K562 (cell line): Measurements from ENCODE around the gene MTMR3. TPM values are rescaled to one million over a fixed set of nuclear protein-coding genes. Genes with fewer than 3 reads are reported as not detected.

Experiments
- ATAC-seq: fragments of 200-7000 bp; cut with Tn5 transposase; 3 replicates; pipeline ENCODE4 v1.9.1; 2020; ENCODE audit warnings: moderate library complexity
- BruUV-seq: library from RNA; stranded (reverse); fragments of 400-500 nt; replicated peaks from 2 replicates; lab custom pipeline; 2021; lab: Mats Ljungman, UMichigan
- CTCF ChIA-PET: fragments of 300-600 bp; formaldehyde crosslinking; extraction: SDS; loops from one replicate; lab custom pipeline; 2021; ENCODE audit warnings: low intra/inter-chr PET ratio; lab: Yijun Ruan, JAX
- POLR2A ChIA-PET: fragments of 300-600, 350-650 bp; sonication (Branson Sonifier 250); formaldehyde crosslinking; extraction: SDS; loops from one replicate; lab custom pipeline; 2021; ENCODE audit warnings: antibody characterized with exemption, inconsistent platforms; lab: Yijun Ruan, JAX
- DNase-seq, 4 experiments: peaks; one replicate each; pipeline versions ENCODE4 v3.0.0 to v3.0.0-alpha.2; 2011 to 2018; ENCODE audit warnings: low spot score in 3 of 4, mixed read lengths in 3 of 4; ENCODE audit errors: extremely low read depth in 1 of 4
- FAIRE-seq: peaks from 2 replicates; lab custom pipeline; 2011; peaks lifted over from hg19 to GRCh38; lab: Jason Lieb, UNC
- H2AFZ ChIP-seq: 2 replicates; pipeline ENCODE4 v1.6.0; 2011; ENCODE audit warnings: low read depth, low read length, control low read depth, inconsistent platforms
- H3K27ac ChIP-seq: fragments of 200-600 bp; 3 replicates; pipeline ENCODE4 v1.8.0; 2011; ENCODE audit warnings: low read depth, mild to moderate bottlenecking, control low read depth, inconsistent platforms, low read length, moderate library complexity, mixed read lengths; ENCODE audit errors: extremely low read depth
- H3K27me3 ChIP-seq, 2 experiments: fragments of 300-600 bp in 1 of 2; 2 replicates in 1 of 2; 3 replicates in 1 of 2; pipeline versions ENCODE4 v1.6.0 to v1.8.0; 2011; ENCODE audit warnings: inconsistent platforms in 2 of 2, low read length in 2 of 2, mild to moderate bottlenecking in 1 of 2, mixed read lengths in 1 of 2, moderate library complexity in 1 of 2; ENCODE audit not compliant: control insufficient read depth in 2 of 2, insufficient read depth in 2 of 2
- H3K36me3 ChIP-seq: fragments of 300-600 bp; 3 replicates; pipeline ENCODE4 v1.8.0; 2011; ENCODE audit warnings: mild to moderate bottlenecking, low read length, inconsistent platforms; ENCODE audit not compliant: control insufficient read depth, insufficient read depth
- H3K4me1 ChIP-seq, 2 experiments: fragments of 200-600 bp in 1 of 2; replicated peaks in 1 of 2; 2 replicates in 1 of 2; 3 replicates in 1 of 2; pipeline versions ENCODE4 v1.5.1 to v1.8.0; 2011; ENCODE audit warnings: inconsistent platforms in 2 of 2, low read length in 2 of 2, mild to moderate bottlenecking in 1 of 2, mixed read lengths in 1 of 2, moderate library complexity in 1 of 2; ENCODE audit not compliant: control insufficient read depth in 2 of 2, insufficient read depth in 2 of 2
- H3K4me2 ChIP-seq: 2 replicates; pipeline ENCODE4 v1.6.1; 2011; ENCODE audit warnings: low read length, control low read depth, inconsistent platforms, mixed read lengths; ENCODE audit not compliant: insufficient read depth
- H3K4me3 ChIP-seq: fragments of 200-600 bp; sonication (generic), shearing (Covaris generic); 2 replicates; pipeline ENCODE4 v1.5.1; 2016; ENCODE audit warnings: control low read depth, inconsistent platforms
- H3K79me2 ChIP-seq: fragments of 200-600 bp; 3 replicates; pipeline ENCODE4 v1.8.0; 2011; ENCODE audit warnings: low read length, inconsistent platforms; ENCODE audit not compliant: control insufficient read depth, insufficient read depth
- H3K9ac ChIP-seq, 2 experiments: 2 replicates each; pipeline versions ENCODE4 v1.6.0 to v1.6.1; 2011; ENCODE audit warnings: low read depth in 2 of 2, low read length in 2 of 2, control low read depth in 1 of 2, inconsistent platforms in 1 of 2, mild to moderate bottlenecking in 1 of 2, mixed read lengths in 1 of 2; ENCODE audit not compliant: insufficient read depth in 1 of 2
- H3K9me1 ChIP-seq: one replicate; pipeline ENCODE4 v1.6.0; 2011; ENCODE audit warnings: inconsistent platforms, mild to moderate bottlenecking, low read length, moderate library complexity; ENCODE audit not compliant: control insufficient read depth, insufficient read depth
- H3K9me3 ChIP-seq: replicated peaks from 2 replicates; pipeline ENCODE4 v1.5.1; 2011; ENCODE audit warnings: low read depth, low read length, inconsistent platforms; ENCODE audit not compliant: control insufficient read depth, insufficient read depth
- H4K20me1 ChIP-seq: replicated peaks from 2 replicates; pipeline ENCODE4 v1.6.1; 2011; ENCODE audit warnings: low read length, inconsistent platforms, mixed read lengths; ENCODE audit not compliant: control insufficient read depth, insufficient read depth
- EWSR1 ChIP-seq: fragments of 450-650 bp; IDR thresholded peaks from 2 replicates; pipeline ENCODE4 v1.6.1; 2018; ENCODE audit warnings: borderline replicate concordance, mild to moderate bottlenecking, low read depth, moderate library complexity; ENCODE audit not compliant: partially characterized antibody
- FOXJ3 ChIP-seq: sonication (generic); formaldehyde crosslinking; IDR thresholded peaks from 2 replicates; pipeline ENCODE4 v1.4.0; 2020; ENCODE audit warnings: mild to moderate bottlenecking, missing genetic modification reagents
- LCOR ChIP-seq: sonication (generic); formaldehyde crosslinking; IDR thresholded peaks from 2 replicates; pipeline ENCODE4 v1.8.0; 2022; ENCODE audit warnings: mild to moderate bottlenecking, missing genetic modification reagents
- TCF7L2 ChIP-seq: fragments of 150-350 bp; IDR thresholded peaks from 2 replicates; pipeline ENCODE4 v1.6.1; 2016; ENCODE audit warnings: low read depth, mild to moderate bottlenecking, low read length, moderate library complexity
- TFAM ChIP-seq: fragments of 250-450 bp; sonication (Bioruptor Pico); conservative IDR thresholded peaks from 2 replicates; pipeline ENCODE4 v1.5.0; 2021; ENCODE audit warnings: mild to moderate bottlenecking, moderate library complexity
- TGIF2 ChIP-seq: sonication (generic); formaldehyde crosslinking; IDR thresholded peaks from 2 replicates; pipeline ENCODE4 v1.8.1; 2022; ENCODE audit warnings: mild to moderate bottlenecking, missing genetic modification reagents, moderate library complexity
- ZC3H8 ChIP-seq: fragments of 450-650 bp; IDR thresholded peaks from 2 replicates; pipeline ENCODE4 v1.6.1; 2017
- ZKSCAN3 ChIP-seq: fragments of 250-450 bp; sonication (Bioruptor Pico); IDR thresholded peaks from 2 replicates; pipeline ENCODE4 v1.4.0; 2020
- ZNF408 ChIP-seq: fragments of 250-450 bp; sonication (Bioruptor Pico); IDR thresholded peaks from 2 replicates; pipeline ENCODE4 v1.4.0; 2020; ENCODE audit warnings: low read depth, mild to moderate bottlenecking, moderate library complexity
- WGBS: fragments of 100-300 bp; shearing (Covaris generic); methylation state at CpG from one replicate; pipeline ENCODE4 v1.1.6; 2016; ENCODE audit warnings: low coverage, mixed read lengths; ENCODE audit not compliant: insufficient coverage; ENCODE audit errors: missing lambda C conversion rate; 5-methylcytosine and 5-hydroxymethylcytosine counted together
- in situ Hi-C: fragments of 300-500 bp; cut with MboI; formaldehyde crosslinking; loops from 4 replicates; pipeline ENCODE4 v1.15.0; 2018; ENCODE audit warnings: inconsistent platforms, mixed read lengths
- intact Hi-C: fragments of 100-400 bp; cut with micrococcal nuclease; formaldehyde crosslinking; loops from 2 replicates; pipeline ENCODE4 v1.14.2; 2022
- polyA plus RNA-seq, 8 experiments: library from polyadenylated mRNA; depleted of rRNA in 4 of 8; stranded (reverse) in 5 of 8; unstranded in 3 of 8; fragments of >200 nt; fragmentation: Nextera tagmentation in 2 of 8; fragmentation: Illumina TruSeq in 1 of 8; extraction: Ambion mirVana in 2 of 8; extraction: Trizol in 1 of 8; gene quantifications; 2 replicates each; pipeline versions ENCODE4 v1.2.1 to v1.2.3, GENCODE V29; 2011 to 2014; ENCODE audit warnings: inconsistent platforms in 1 of 8, missing spikeins in 1 of 8
- total RNA-seq, 7 experiments: library from RNA; depleted of rRNA in 6 of 7; stranded (reverse); fragments of >200 nt in 6 of 7; fragmentation: Illumina TruSeq in 2 of 7; extraction: Trizol in 2 of 7; gene quantifications; 2 replicates each; pipeline versions ENCODE4 v1.2.1 to v1.2.3, GENCODE V29; 2011 to 2021; ENCODE audit warnings: low replicate concordance in 1 of 7
- TF ChIP-seq, protein P1 (sequence below): fragments of 250-450 bp; sonication (Bioruptor Pico); IDR thresholded peaks from 2 replicates; pipeline ENCODE4 v1.6.1; 2021; ENCODE audit warnings: mild to moderate bottlenecking

MTMR3 gene
- total and polyA plus RNA-seq, 9 of the 15 experiments (the other 6 are each of a cell fraction or from before 2014, with no cell fraction given) = 1.6 to 13.7 (median 7.9) TPM

DNA sequence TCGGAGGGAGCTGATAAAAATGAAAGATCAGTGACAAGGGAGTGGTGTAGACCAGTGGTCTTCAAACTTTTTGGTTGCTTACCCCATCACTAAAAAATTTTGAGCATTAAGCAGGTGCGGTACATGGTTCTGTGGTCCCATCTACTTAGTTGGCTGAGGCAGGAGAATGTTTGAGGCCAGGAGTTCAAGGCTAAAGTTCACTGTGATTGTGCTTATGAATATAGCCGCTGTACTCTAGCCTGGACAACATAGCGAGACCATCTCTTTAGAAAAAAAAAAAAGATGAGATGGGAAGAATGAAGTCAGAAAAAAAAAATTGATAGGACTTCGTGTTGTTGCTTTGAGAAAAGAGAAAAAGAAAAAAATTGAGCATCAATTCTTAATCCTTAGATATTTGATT, 7.8 kb downstream of the MTMR3 start:
- Histone ChIP-seq H3K27me3 (no peaks in the 10 kb centered on the region), H3K36me3 (no peaks in the 10 kb centered on the region; the same call in 2 of the 3 replicates), H3K4me3 (no peak overlapping the region), H3K27ac (no peak overlapping the region), H3K9me1 (no peaks in the 10 kb centered on the region), H2AFZ (no peak overlapping the region), H3K9me3 (no peaks in the 10 kb centered on the region), H3K9ac (no peak overlapping the region), H4K20me1 (peaks cover 4% of the 10 kb centered on the region; the same call in 1 of the 2 replicates), H3K4me2 (no peak overlapping the region), H3K79me2 (peaks cover 64% of the 10 kb centered on the region), H3K4me1 (no peaks in the 10 kb centered on the region; a peak in 2 of 5 replicates)
- no TSS peak for BruUV-seq
- 89% methylated on average over 4 of the region's 5 CpGs for WGBS
- ATAC-seq (no peak), FAIRE-seq (no peak), DNase-seq (no peak)
- TF ChIP-seq ZC3H8 (no peak), FOXJ3 (CRISPR knock-in tag) (no peak), TCF7L2 (no peak), TGIF2 (CRISPR knock-in tag) (no peak), EWSR1 (no peak), TFAM (no peak), LCOR (CRISPR knock-in tag) (no peak), ZKSCAN3 (CRISPR knock-in tag) (no peak), ZNF408 (CRISPR knock-in tag) (no peak)
- TF ChIP-seq, protein P1, sequence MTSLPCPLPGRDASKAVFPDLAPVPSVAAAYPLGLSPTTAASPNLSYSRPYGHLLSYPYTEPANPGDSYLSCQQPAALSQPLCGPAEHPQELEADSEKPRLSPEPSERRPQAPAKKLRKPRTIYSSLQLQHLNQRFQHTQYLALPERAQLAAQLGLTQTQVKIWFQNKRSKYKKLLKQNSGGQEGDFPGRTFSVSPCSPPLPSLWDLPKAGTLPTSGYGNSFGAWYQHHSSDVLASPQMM = no peak
- in situ Hi-C loops (no loop called here), intact Hi-C loops (no loop called here)
- CTCF ChIA-PET = no interaction called here
- POLR2A ChIA-PET = interaction anchor here (1.0 kb wide), 1 partner anchor 17 kb away, joined by 5 read pairs; no protein-coding TSS in a partner anchor
